ENCODE results near the gene TGIF2. TPM values are rescaled to one million over a fixed set of nuclear protein-coding genes. Genes with fewer than 3 reads are reported as not detected.
A peak's percentile ranks its signal among the peaks of the same experiment; 100 is the strongest.

TGIF2 gene
- total RNA-seq, 1 donor from 2014 or later: 5.8 TPM

DNA sequence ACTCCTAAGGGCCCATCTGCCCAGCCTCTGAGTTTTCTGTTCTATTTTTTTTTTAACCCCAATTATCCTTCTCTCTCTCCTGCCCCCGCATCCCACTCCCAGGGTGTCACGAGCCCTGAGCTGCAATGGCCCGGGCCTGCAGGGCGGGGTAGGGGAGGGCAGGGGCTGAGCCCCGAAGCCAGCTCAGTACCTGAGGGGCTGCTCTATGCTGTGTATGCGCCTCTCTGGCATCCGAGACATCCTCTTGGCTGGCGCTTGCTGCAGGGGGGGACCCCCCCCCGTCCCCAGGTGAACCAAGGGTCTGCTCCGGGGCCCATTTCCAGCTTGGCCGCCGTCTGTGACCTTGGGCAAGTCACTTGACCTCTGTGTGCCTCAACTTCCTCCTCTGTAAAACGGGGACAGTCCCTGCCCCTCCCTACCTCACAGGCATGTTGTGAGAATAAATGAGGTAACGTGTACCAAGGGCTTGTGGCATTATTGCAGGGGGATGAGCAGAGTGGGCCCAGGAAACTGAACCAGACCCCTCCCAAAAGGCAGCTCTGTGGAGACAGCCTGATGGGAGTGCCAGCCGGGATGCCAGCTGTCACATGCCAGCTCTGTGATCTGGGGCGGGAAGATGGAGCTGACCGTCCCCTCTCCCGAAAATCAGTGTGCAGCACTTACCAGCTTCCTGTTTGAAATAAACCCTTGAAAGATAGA lies 45.1 kb upstream of the TGIF2 start:
- DNase-seq: no peak
- H3K4me1 ChIP-seq: peaks cover 4% of the 10 kb centered on the region
- no peaks in the 10 kb centered on the region for H3K9me3 ChIP-seq (replicated peaks)
- TF ChIP-seq, protein P1, sequence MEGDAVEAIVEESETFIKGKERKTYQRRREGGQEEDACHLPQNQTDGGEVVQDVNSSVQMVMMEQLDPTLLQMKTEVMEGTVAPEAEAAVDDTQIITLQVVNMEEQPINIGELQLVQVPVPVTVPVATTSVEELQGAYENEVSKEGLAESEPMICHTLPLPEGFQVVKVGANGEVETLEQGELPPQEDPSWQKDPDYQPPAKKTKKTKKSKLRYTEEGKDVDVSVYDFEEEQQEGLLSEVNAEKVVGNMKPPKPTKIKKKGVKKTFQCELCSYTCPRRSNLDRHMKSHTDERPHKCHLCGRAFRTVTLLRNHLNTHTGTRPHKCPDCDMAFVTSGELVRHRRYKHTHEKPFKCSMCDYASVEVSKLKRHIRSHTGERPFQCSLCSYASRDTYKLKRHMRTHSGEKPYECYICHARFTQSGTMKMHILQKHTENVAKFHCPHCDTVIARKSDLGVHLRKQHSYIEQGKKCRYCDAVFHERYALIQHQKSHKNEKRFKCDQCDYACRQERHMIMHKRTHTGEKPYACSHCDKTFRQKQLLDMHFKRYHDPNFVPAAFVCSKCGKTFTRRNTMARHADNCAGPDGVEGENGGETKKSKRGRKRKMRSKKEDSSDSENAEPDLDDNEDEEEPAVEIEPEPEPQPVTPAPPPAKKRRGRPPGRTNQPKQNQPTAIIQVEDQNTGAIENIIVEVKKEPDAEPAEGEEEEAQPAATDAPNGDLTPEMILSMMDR (IDR thresholded peaks at IDR 0.05; ENCODE audit: borderline replicate concordance): no peak
- intact Hi-C loops (cut with micrococcal nuclease): no loop called here
- no peak overlapping the region for H3K4me3 ChIP-seq
- no peaks in the 10 kb centered on the region for H3K27me3 ChIP-seq (ENCODE audit: low read depth)
- peaks cover 50% of the 10 kb centered on the region for H3K36me3 ChIP-seq
- H3K27ac ChIP-seq (replicated peaks): no peak overlapping the region

DNA sequence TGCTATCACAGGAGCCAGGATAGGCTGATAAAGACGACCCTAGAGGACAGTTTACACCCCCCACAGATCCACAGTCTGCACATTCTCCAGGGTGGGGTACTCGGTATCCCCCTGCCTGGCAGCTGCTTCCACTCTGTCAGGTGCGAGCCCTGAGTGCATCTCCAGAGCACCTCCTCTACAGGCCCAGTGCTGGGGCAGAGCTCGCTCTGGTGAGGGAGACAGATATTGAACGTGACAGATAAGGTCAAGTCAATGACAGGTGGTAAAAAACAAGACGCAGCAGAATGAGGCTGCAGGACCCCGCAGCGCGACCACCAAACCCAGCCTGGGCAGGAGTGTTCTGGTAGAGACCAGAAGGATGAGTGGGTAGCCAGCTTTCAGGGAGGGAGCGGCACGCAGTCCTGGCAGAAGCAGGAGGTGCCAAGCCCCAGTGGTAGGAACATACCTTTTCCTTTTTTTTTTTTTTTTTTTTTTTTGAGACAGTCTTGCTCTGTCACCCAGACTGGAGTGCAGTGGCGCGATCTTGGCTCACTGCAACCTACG lies 44.5 kb upstream of the TGIF2 start:
- no peaks in the 10 kb centered on the region for H3K4me1 ChIP-seq
- H3K9me3 ChIP-seq (replicated peaks): no peaks in the 10 kb centered on the region
- H3K27ac ChIP-seq (replicated peaks): no peak overlapping the region
- H3K27me3 ChIP-seq (ENCODE audit: low read depth): no peaks in the 10 kb centered on the region
- intact Hi-C loops (cut with micrococcal nuclease): no loop called here
- no peak overlapping the region for H3K4me3 ChIP-seq
- TF ChIP-seq, protein P1 (IDR thresholded peaks at IDR 0.05; ENCODE audit: borderline replicate concordance): no peak
- no peak for DNase-seq
- H3K36me3 ChIP-seq: peaks cover 47% of the 10 kb centered on the region

DNA sequence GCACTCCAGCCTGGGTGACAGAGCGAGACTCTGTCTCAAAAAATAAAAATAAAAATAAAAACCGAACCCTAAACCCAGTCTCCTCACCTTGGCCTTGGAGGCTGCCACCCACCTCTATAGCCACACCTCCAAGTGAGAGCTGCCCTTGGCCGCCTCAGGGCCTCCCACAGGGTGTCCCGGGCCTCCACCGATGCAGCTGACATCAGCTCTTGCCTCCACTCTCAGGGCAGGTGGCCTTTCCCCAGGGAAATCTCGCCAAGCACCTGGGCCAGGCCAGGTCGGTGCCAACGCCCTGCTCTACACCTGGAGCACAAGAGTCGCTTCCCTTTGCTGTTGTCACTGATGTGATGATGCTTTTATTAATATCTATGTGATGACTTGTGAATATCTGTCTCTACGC lies 41.0 kb upstream of the TGIF2 start:
- TF ChIP-seq, protein P1 (IDR thresholded peaks at IDR 0.05; ENCODE audit: borderline replicate concordance): no peak
- no peak overlapping the region for H3K27ac ChIP-seq (replicated peaks)
- H3K27me3 ChIP-seq (ENCODE audit: low read depth): no peaks in the 10 kb centered on the region
- intact Hi-C loops (cut with micrococcal nuclease): no loop called here
- H3K9me3 ChIP-seq (replicated peaks): no peaks in the 10 kb centered on the region
- DNase-seq: no peak
- no peaks in the 10 kb centered on the region for H3K4me1 ChIP-seq
- peaks cover 13% of the 10 kb centered on the region for H3K36me3 ChIP-seq
- H3K4me3 ChIP-seq: no peak overlapping the region

DNA sequence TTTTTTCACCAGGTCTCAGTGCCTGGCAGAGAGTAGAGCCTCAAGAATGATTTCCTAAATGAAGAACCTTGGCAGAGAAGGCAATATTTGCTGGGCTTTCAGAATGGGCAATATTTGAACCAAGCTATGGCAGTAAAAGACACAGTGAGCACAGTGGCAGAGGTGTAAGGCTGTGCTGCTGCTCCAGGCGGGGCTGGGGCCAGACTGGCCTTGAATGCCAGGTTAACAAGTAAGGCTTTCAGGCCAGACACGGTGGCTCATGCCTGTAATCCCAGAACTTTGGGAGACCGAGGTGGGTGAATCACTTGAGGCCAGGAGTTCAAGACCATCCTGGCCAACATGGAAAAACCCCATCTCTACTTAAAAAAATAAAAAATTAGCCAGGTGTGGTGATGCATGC lies 40.6 kb upstream of the TGIF2 start:
- Histone ChIP-seq H3K4me1 (peaks cover 3% of the 10 kb centered on the region), H3K4me3 (no peak overlapping the region), H3K27ac (replicated peaks) (no peak overlapping the region), H3K9me3 (replicated peaks) (no peaks in the 10 kb centered on the region), H3K36me3 (peaks cover 8% of the 10 kb centered on the region), H3K27me3 (ENCODE audit: low read depth) (no peaks in the 10 kb centered on the region)
- intact Hi-C loops (cut with micrococcal nuclease): no loop called here
- no peak for DNase-seq
- TF ChIP-seq, protein P1 (IDR thresholded peaks at IDR 0.05; ENCODE audit: borderline replicate concordance): no peak

DNA sequence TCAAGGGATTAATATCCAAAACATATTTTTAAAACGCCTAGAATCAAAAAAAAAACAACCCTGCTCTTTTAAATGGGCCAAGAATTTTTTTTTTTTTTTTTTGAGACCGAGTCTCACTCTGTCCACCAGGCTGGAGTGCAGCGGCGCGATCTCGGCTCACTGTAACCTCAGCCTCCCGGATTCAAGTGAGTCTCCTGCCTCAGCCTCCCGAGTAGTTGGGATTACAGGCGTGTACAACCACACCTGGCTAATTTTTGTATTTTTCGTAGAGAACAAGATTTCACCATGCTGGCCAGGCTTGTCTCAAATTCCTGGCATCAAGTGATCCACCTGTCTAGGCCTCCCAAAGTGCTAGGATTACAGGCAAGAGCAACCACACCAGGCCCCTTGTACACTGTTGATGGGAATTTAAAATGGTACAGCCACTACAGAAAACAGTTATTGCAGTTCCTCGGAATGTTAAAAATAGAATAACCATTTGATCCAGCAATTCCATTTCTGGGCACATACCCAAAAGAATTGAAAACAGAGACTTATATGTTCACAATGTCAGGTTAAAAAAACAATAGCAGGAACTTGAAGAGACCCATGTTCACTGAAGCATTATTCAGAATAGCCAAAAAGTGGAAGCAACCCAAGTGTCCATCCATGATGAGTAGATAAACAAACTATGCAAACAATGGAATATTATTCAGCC lies 35.2 kb upstream of the TGIF2 start:
- Histone ChIP-seq H3K27ac (replicated peaks) (peak overlapping the region; percentile 64), H3K4me3 (no peak overlapping the region), H3K9me3 (replicated peaks) (no peaks in the 10 kb centered on the region), H3K36me3 (no peaks in the 10 kb centered on the region), H3K27me3 (ENCODE audit: low read depth) (no peaks in the 10 kb centered on the region), H3K4me1 (peaks cover 49% of the 10 kb centered on the region)
- intact Hi-C loops (cut with micrococcal nuclease): no loop called here
- TF ChIP-seq, protein P1 (IDR thresholded peaks at IDR 0.05; ENCODE audit: borderline replicate concordance): no peak
- DNase-seq: no peak
